HL-60 (cell line): ENCODE measurements around the gene UBAC2.

ENCODE experiments used
- CTCF ChIP-seq: IDR thresholded peaks from one replicate; pipeline ENCODE4 v1.5.1; 2011; ENCODE audit warnings: low read length, control low read depth, inconsistent platforms; ENCODE audit not compliant: insufficient read depth
- GABPA ChIP-seq: IDR thresholded peaks from 2 replicates; pipeline ENCODE4 v1.6.1; 2012; ENCODE audit warnings: low read depth
- POLR2AphosphoS5 ChIP-seq: IDR thresholded peaks from 2 replicates; pipeline ENCODE4 v1.6.1; 2012; ENCODE audit warnings: low read depth
- REST ChIP-seq: IDR thresholded peaks from 2 replicates; pipeline ENCODE4 v1.6.1; 2012; ENCODE audit warnings: low read depth; ENCODE audit not compliant: insufficient replicate concordance
- SPI1 ChIP-seq: IDR thresholded peaks from 2 replicates; pipeline ENCODE4 v1.6.1; 2012; ENCODE audit warnings: low read depth, mild to moderate bottlenecking, borderline replicate concordance

- peak; percentile 25 for TF ChIP-seq CTCF
- no peak for TF ChIP-seq POLR2AphosphoS5
- TF ChIP-seq REST: no peak
- no peak for TF ChIP-seq GABPA
- no peak for TF ChIP-seq SPI1
Measured at GRCh38 chr13:99265821-99266426, 65.3 kb downstream of the UBAC2 start.
